ENCODE results near the gene CSMD2.

CSMD2 gene

GRCh38 chr1:33960188-33960895 is 204.7 kb downstream of the CSMD2 start:
- H3K79me2 ChIP-seq (ENCODE audit: low read length): no peaks in the 10 kb centered on the region
- H3K4me2 ChIP-seq (ENCODE audit: low read length): no peak overlapping the region
- no peak overlapping the region for H2AFZ ChIP-seq (ENCODE audit: low read depth, low read length)
- no peaks in the 10 kb centered on the region for H3K4me1 ChIP-seq (ENCODE audit: low read length)
- TF ChIP-seq, protein P1, sequence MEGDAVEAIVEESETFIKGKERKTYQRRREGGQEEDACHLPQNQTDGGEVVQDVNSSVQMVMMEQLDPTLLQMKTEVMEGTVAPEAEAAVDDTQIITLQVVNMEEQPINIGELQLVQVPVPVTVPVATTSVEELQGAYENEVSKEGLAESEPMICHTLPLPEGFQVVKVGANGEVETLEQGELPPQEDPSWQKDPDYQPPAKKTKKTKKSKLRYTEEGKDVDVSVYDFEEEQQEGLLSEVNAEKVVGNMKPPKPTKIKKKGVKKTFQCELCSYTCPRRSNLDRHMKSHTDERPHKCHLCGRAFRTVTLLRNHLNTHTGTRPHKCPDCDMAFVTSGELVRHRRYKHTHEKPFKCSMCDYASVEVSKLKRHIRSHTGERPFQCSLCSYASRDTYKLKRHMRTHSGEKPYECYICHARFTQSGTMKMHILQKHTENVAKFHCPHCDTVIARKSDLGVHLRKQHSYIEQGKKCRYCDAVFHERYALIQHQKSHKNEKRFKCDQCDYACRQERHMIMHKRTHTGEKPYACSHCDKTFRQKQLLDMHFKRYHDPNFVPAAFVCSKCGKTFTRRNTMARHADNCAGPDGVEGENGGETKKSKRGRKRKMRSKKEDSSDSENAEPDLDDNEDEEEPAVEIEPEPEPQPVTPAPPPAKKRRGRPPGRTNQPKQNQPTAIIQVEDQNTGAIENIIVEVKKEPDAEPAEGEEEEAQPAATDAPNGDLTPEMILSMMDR (IDR thresholded peaks at IDR 0.05; ENCODE audit: low read depth, low read length): no peak
- no peak for TF ChIP-seq EZH2phosphoT487 (IDR thresholded peaks at IDR 0.05; ENCODE audit: low read depth)
- H3K27ac ChIP-seq (ENCODE audit: low read length): no peak overlapping the region
- H4K20me1 ChIP-seq (ENCODE audit: insufficient read depth, low read length): no peaks in the 10 kb centered on the region
- H3K27me3 ChIP-seq (ENCODE audit: low read depth, low read length): no peaks in the 10 kb centered on the region
- no peaks in the 10 kb centered on the region for H3K36me3 ChIP-seq (replicated peaks; ENCODE audit: low read depth, low read length)
- no peak overlapping the region for H3K9ac ChIP-seq (ENCODE audit: low read length)
- H3K9me3 ChIP-seq (ENCODE audit: insufficient read depth, low read length): no peaks in the 10 kb centered on the region
- no peak overlapping the region for H3K4me3 ChIP-seq (ENCODE audit: low read length)

DNA sequence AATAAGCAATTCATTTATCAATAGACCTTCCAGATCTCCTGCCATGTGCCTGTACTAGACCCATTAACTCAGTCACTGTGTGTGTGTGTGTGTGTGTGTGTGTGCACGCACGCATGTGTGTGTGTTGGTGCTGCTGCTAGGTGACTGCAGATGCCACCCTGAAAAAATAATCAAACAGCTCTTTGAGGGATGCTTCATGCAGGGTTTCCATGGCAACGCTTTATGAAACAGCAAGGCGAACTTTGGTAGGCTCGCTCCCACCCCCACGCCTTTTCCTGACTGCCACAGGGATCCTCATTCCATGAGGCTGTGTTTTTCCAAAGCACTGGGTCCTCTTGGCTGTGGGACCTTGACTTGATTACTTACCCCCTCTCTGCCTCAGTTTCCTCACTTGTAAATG is 207.2 kb downstream of the CSMD2 start:
- Histone ChIP-seq H3K4me3 (ENCODE audit: low read length) (no peak overlapping the region), H3K9ac (ENCODE audit: low read length) (no peak overlapping the region), H4K20me1 (ENCODE audit: insufficient read depth, low read length) (no peaks in the 10 kb centered on the region), H3K27me3 (ENCODE audit: low read depth, low read length) (no peaks in the 10 kb centered on the region), H3K4me2 (ENCODE audit: low read length) (no peak overlapping the region), H3K79me2 (ENCODE audit: low read length) (no peaks in the 10 kb centered on the region), H3K4me1 (ENCODE audit: low read length) (no peaks in the 10 kb centered on the region), H3K36me3 (replicated peaks; ENCODE audit: low read depth, low read length) (no peaks in the 10 kb centered on the region), H3K9me3 (ENCODE audit: insufficient read depth, low read length) (no peaks in the 10 kb centered on the region), H2AFZ (ENCODE audit: low read depth, low read length) (no peak overlapping the region), H3K27ac (ENCODE audit: low read length) (no peak overlapping the region)
- TF ChIP-seq, protein P1 (IDR thresholded peaks at IDR 0.05; ENCODE audit: low read depth, low read length): no peak

DNA sequence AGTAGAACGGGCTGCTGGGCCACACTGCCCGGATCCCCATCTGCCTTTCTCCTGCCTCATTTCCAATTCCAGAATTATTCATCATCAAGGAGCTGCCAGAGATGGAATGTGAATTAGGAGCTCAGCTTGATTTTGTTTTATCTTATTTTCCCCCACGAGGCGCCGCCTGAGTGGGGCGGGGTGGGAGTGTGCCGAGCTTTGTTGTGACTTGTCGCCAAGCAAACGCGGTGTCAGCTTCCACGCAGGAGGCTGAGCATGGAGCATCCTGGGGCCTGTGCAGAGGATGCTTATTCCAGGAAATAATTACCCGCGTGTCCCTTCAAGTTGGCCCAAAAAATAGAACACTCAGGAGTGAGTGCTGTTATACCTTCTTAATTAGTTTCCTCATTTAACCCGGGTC is 209.9 kb downstream of the CSMD2 start:
- Histone ChIP-seq H3K27me3 (ENCODE audit: low read depth, low read length) (no peaks in the 10 kb centered on the region), H3K9ac (ENCODE audit: low read length) (no peak overlapping the region), H3K4me2 (ENCODE audit: low read length) (no peak overlapping the region), H3K4me1 (ENCODE audit: low read length) (no peaks in the 10 kb centered on the region), H3K79me2 (ENCODE audit: low read length) (no peaks in the 10 kb centered on the region), H3K36me3 (replicated peaks; ENCODE audit: low read depth, low read length) (no peaks in the 10 kb centered on the region), H3K27ac (ENCODE audit: low read length) (no peak overlapping the region), H2AFZ (ENCODE audit: low read depth, low read length) (no peak overlapping the region), H3K9me3 (ENCODE audit: insufficient read depth, low read length) (no peaks in the 10 kb centered on the region), H3K4me3 (ENCODE audit: low read length) (no peak overlapping the region), H4K20me1 (ENCODE audit: insufficient read depth, low read length) (no peaks in the 10 kb centered on the region)
- TF ChIP-seq EZH2phosphoT487 (IDR thresholded peaks at IDR 0.05; ENCODE audit: low read depth): no peak
- TF ChIP-seq, protein P1 (IDR thresholded peaks at IDR 0.05; ENCODE audit: low read depth, low read length): no peak

- Histone ChIP-seq H3K4me3 (ENCODE audit: low read length) (no peak overlapping the region), H3K4me2 (ENCODE audit: low read length) (no peak overlapping the region), H3K36me3 (replicated peaks; ENCODE audit: low read depth, low read length) (no peaks in the 10 kb centered on the region), H3K79me2 (ENCODE audit: low read length) (no peaks in the 10 kb centered on the region), H3K9ac (ENCODE audit: low read length) (no peak overlapping the region), H3K4me1 (ENCODE audit: low read length) (no peaks in the 10 kb centered on the region), H2AFZ (ENCODE audit: low read depth, low read length) (no peak overlapping the region), H3K27me3 (ENCODE audit: low read depth, low read length) (no peaks in the 10 kb centered on the region), H3K9me3 (ENCODE audit: insufficient read depth, low read length) (no peaks in the 10 kb centered on the region), H4K20me1 (ENCODE audit: insufficient read depth, low read length) (no peaks in the 10 kb centered on the region), H3K27ac (ENCODE audit: low read length) (no peak overlapping the region)
- TF ChIP-seq, protein P1 (IDR thresholded peaks at IDR 0.05; ENCODE audit: low read depth, low read length): no peak
- TF ChIP-seq EZH2phosphoT487 (IDR thresholded peaks at IDR 0.05; ENCODE audit: low read depth): no peak
Observed at GRCh38 chr1:33949570-33949969, 215.5 kb downstream of the CSMD2 start.
